ENCODE measurements around the gene PF4V1. TPM values are rescaled to one million over a fixed set of nuclear protein-coding genes. Genes with fewer than 3 reads are reported as not detected.
"Not testable (repeated sequence)": the region's sequence is repeated elsewhere in the genome, so short reads cannot be mapped to it uniquely, and the experiment has no call there.

The PF4V1 gene
- total and polyA plus RNA-seq, 2 donors = not detected

DNA sequence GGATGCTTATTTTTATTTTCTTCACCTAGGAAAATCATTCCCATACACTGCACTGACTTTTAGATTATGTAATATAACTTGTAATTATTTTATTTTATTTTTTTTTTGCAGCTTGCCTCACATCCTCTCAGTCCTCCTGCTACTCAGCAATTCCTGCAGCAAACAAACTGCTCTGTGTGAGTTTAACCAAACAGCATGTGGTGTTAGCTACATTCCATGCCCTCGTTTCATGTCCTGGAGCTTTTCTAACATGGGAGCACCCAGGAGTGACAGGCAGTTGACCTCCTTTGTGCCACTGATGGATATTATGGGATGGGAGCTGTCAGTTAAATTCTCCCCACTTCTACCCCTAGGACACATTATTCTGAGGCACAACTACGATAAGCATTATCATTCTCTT is 40.9 kb downstream of the PF4V1 start:
- Histone ChIP-seq H3K4me3 (ENCODE audit: low read depth, low read length) (no peak overlapping the region), H3K27ac (ENCODE audit: low read depth) (no peak overlapping the region), H3K36me3 (ENCODE audit: insufficient read depth) (no peaks in the 10 kb centered on the region), H3K4me1 (ENCODE audit: insufficient read depth) (no peaks in the 10 kb centered on the region)
- WGBS = 43% methylated on average over 2 of the region's 2 CpGs
- DNase-seq (ENCODE audit: extremely low spot score) = no peak

DNA sequence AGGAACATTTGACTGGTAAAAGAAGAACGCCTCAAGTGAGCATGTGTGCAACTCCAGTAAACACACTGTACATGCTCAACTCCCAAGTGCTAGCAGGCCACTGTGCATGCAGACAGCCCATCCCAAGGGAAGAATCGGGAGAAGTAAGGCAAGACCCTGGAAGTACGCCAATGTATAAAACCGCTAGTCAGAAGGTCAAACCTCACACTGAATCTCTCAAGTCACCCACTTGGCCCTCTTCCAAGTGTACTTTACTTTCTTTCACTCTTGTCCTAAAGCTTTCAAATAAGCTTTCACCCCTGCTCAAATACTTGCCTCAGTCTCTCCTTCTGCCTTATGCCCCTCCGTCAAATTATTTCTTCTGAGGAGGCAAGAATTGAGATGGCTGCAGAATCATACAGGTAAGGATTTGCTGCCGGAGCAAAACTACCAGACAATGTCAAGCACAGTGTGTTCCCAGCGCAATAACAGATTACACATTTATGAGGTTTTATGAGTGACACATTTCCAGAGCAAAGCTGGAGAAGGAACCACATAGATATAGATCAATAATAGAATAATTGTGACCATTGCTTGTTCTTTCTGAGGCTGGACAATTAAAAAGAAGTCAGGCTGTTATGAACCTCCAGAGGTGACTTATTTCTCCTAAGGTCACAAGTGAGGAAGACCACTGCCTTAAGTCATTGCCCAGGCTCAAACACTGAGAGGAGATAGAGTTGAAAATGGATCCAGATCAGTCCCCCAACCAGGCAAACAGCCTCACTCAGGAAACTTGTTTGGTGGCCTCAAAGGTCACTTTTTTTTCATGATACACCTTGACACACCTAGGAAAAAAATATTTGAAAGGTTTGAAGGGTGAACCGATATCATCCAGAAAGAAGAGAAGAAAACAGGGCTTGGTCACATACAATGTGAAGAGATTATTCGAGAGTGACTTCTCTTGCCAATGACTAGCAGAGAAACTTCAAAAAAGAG is 42.4 kb downstream of the PF4V1 start:
- Histone ChIP-seq H3K4me1 (ENCODE audit: insufficient read depth) (no peaks in the 10 kb centered on the region), H3K36me3 (ENCODE audit: insufficient read depth) (no peaks in the 10 kb centered on the region), H3K4me3 (ENCODE audit: low read depth, low read length) (no peak overlapping the region), H3K27ac (ENCODE audit: low read depth) (no peak overlapping the region)
- WGBS = 72% methylated on average over 9 of the region's 9 CpGs
- no peak for DNase-seq (ENCODE audit: extremely low spot score)

GRCh38 chr4:73896416-73896815 is 43.3 kb downstream of the PF4V1 start:
- DNase-seq (ENCODE audit: extremely low spot score) = no peak
- Histone ChIP-seq H3K4me3 (ENCODE audit: low read depth, low read length) (no peak overlapping the region), H3K27ac (ENCODE audit: low read depth) (no peak overlapping the region), H3K4me1 (ENCODE audit: insufficient read depth) (no peaks in the 10 kb centered on the region), H3K36me3 (ENCODE audit: insufficient read depth) (no peaks in the 10 kb centered on the region)
- WGBS = 95% methylated on average over 2 of the region's 2 CpGs

GRCh38 chr4:73897380-73898136 is 44.5 kb downstream of the PF4V1 start:
- Histone ChIP-seq H3K36me3 (ENCODE audit: insufficient read depth) (no peaks in the 10 kb centered on the region), H3K4me3 (ENCODE audit: low read depth, low read length) (no peak overlapping the region), H3K4me1 (ENCODE audit: insufficient read depth) (no peaks in the 10 kb centered on the region), H3K27ac (ENCODE audit: low read depth) (no peak overlapping the region)
- no peak for DNase-seq (ENCODE audit: extremely low spot score)
- WGBS = 61% methylated on average over 4 of the region's 4 CpGs

DNA sequence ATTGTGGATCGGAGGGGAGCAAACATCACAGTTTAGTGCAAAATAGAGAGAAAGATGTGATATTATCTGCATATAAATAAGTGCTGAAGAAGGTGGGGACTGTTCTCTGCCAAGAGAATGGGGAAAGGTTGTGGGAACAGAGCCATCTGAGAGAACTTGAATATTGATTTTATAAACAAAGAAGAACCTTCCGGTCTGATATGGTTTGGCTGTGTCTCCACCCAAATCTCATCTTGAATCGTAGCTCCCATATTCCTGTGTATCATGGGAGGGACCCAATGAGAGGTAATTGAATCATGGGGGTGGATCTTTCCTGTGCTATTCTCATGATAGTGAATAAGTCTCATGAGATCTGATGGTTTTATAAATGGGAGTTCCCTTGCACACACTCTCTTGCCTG is 46.2 kb downstream of the PF4V1 start:
- not testable (repeated sequence) for DNase-seq (ENCODE audit: extremely low spot score); H3K36me3 ChIP-seq (ENCODE audit: insufficient read depth); H3K4me3 ChIP-seq (ENCODE audit: low read depth, low read length); H3K4me1 ChIP-seq (ENCODE audit: insufficient read depth); H3K27ac ChIP-seq (ENCODE audit: low read depth)
- 67% methylated on average over 3 of the region's 3 CpGs for WGBS

DNA sequence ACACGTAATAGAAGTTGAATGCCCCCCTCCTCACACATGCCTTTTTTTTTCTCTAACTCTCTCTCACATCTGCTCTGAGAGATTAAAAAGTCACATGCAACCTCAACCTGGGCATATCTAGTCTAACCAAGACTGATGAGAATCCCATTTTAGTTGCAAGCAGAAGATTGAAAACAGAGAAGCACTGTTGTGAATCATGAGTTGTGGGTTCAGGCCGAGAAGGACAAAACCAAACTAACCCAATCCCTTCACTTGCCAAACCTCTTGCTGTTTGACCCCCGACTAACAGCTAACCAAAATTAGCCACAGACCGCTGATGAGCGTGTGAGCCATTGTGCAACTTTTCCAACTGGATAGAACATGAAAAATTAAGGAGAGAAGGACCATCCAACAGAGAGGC is 47.9 kb downstream of the PF4V1 start:
- Histone ChIP-seq H3K4me1 (ENCODE audit: insufficient read depth) (no peaks in the 10 kb centered on the region), H3K4me3 (ENCODE audit: low read depth, low read length) (no peak overlapping the region), H3K27ac (ENCODE audit: low read depth) (no peak overlapping the region), H3K36me3 (ENCODE audit: insufficient read depth) (no peaks in the 10 kb centered on the region)
- no peak for DNase-seq (ENCODE audit: extremely low spot score)
- WGBS = 86% methylated on average over 5 of the region's 5 CpGs

DNA sequence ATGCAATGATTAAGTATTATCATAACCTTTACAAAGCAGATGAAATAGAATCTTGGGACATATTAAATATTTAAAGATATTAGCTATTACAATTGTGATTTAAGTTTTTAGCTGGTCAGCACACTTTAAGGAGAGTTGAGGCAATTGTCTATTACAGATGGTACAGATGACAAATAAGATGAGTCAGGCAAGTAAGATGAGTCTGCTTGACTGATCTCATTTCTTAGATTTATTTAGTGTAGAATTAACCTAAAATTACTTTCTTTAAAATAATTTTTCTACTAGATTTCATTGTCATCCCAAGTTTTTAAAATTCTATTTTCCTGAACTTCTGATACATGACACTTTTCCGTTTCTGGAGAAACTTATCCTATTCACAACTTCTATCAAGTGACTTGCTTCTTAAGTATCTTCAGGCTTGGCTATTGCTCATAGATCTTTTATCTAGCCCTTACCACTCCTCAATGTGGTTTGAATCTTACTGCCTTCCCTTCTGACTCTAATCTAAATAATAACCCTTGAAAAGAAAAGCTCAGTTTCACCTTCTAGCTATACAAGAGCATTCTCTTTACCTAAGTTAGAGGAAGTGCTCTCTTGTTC is 49.0 kb downstream of the PF4V1 start:
- Histone ChIP-seq H3K27ac (ENCODE audit: low read depth) (no peak overlapping the region), H3K4me1 (ENCODE audit: insufficient read depth) (no peaks in the 10 kb centered on the region), H3K36me3 (ENCODE audit: insufficient read depth) (no peaks in the 10 kb centered on the region), H3K4me3 (ENCODE audit: low read depth, low read length) (no peak overlapping the region)
- no peak for DNase-seq (ENCODE audit: extremely low spot score)
- 84% methylated on average over 1 of the region's 1 CpG for WGBS

DNA sequence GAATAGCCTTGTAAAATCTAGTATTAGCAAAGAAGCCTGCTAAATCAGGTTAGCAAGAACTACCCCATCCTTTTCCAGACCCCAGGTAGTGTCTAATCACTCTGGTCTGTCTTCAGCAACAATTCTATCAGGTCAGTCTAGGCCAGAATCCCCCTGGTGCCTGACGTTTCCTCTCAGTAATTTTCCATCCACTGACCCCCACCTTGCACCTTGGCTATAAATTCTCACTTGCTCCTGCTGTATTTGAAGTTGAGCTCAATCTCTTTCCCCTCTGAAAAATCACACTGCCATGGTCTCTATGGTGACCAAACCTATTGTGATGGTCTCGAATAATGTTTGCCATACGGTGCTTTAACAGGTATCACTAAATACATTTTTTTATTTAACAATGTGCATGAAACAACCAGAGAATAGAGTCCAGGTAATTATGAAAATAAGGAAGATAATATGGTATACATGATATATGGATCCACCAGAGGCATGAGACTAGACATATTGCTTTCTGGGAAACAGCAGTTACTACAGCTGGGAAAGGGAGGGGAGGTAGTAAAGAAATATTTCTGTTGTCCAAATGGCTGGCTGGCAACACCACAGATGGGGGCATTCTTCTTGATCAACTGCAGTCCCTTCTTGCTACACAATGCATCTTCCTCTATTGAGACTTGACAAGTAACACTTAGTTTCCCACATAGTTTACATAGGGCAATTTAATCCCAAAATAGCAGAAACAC is 49.9 kb downstream of the PF4V1 start:
- 69% methylated on average over 3 of the region's 3 CpGs for WGBS

More for the DNA sequence above, 49.9 kb downstream of the PF4V1 start:
- no peak for DNase-seq (ENCODE audit: extremely low spot score)
- no peak overlapping the region for H3K4me3 ChIP-seq (ENCODE audit: low read depth, low read length)
- H3K27ac ChIP-seq (ENCODE audit: low read depth) = no peak overlapping the region
- no peaks in the 10 kb centered on the region for H3K4me1 ChIP-seq (ENCODE audit: insufficient read depth)
- no peaks in the 10 kb centered on the region for H3K36me3 ChIP-seq (ENCODE audit: insufficient read depth)

Other genes starting within 250 kb of the PF4V1 start
- gene RASSF6, start 232.9 kb upstream of the PF4V1 start, total RNA-seq = 14.8 TPM
- gene RASSF6, start 232.9 kb upstream of the PF4V1 start, polyA plus RNA-seq = 2.7 TPM
- 1.1 TPM for gene CXCL8, start 112.7 kb upstream of the PF4V1 start, total RNA-seq
- gene CXCL8, start 112.7 kb upstream of the PF4V1 start, polyA plus RNA-seq = 1.2 TPM
- 0.16 TPM for gene CXCL6, start 16.6 kb upstream of the PF4V1 start, total RNA-seq
- not detected for gene CXCL6, start 16.6 kb upstream of the PF4V1 start, polyA plus RNA-seq
- 0.42 TPM for gene CXCL1, start 16.1 kb downstream of the PF4V1 start, total RNA-seq
- 1.5 TPM for gene CXCL1, start 16.1 kb downstream of the PF4V1 start, polyA plus RNA-seq
- 0.58 TPM for gene PF4, start 128.7 kb downstream of the PF4V1 start, total RNA-seq
- 0.18 TPM for gene PF4, start 128.7 kb downstream of the PF4V1 start, polyA plus RNA-seq
- gene PPBP, start 134.9 kb downstream of the PF4V1 start, total RNA-seq = 6.5 TPM
- 0.18 TPM for gene PPBP, start 134.9 kb downstream of the PF4V1 start, polyA plus RNA-seq
- 0.11 TPM for gene CXCL5, start 145.4 kb downstream of the PF4V1 start, total RNA-seq
- 0.04 TPM for gene CXCL5, start 145.4 kb downstream of the PF4V1 start, polyA plus RNA-seq
- not detected for gene CXCL3, start 185.4 kb downstream of the PF4V1 start, total RNA-seq
- gene CXCL3, start 185.4 kb downstream of the PF4V1 start, polyA plus RNA-seq = 0.95 TPM
- gene CXCL2, start 245.9 kb downstream of the PF4V1 start, total RNA-seq = 2.2 TPM
- gene CXCL2, start 245.9 kb downstream of the PF4V1 start, polyA plus RNA-seq = 9.4 TPM